Ishikawa (cell line): ENCODE results near the gene MAML2.

Experiments used
- CEBPB ChIP-seq: IDR thresholded peaks from 2 replicates; pipeline ENCODE4 v1.6.1; 2012
- CREB1 ChIP-seq: IDR thresholded peaks from 2 replicates; pipeline ENCODE4 v1.6.1; 2012; ENCODE audit warnings: low read depth
- EGR1 ChIP-seq: IDR thresholded peaks from 2 replicates; pipeline ENCODE4 v1.6.1; 2012
- EP300 ChIP-seq: IDR thresholded peaks from 2 replicates; pipeline ENCODE4 v1.6.1; 2012; ENCODE audit warnings: borderline replicate concordance
- FOXM1 ChIP-seq: IDR thresholded peaks from 2 replicates; pipeline ENCODE4 v1.6.1; 2012; ENCODE audit warnings: low read depth, borderline replicate concordance
- NFIC ChIP-seq: IDR thresholded peaks from 2 replicates; pipeline ENCODE4 v1.6.1; 2012
- RAD21 ChIP-seq: IDR thresholded peaks from 2 replicates; pipeline ENCODE4 v1.6.1; 2012; ENCODE audit warnings: low read depth
- TAF1 ChIP-seq: IDR thresholded peaks from 2 replicates; pipeline ENCODE4 v1.6.1; 2012; ENCODE audit warnings: low read depth, mild to moderate bottlenecking
- TCF12 ChIP-seq: IDR thresholded peaks from 2 replicates; pipeline ENCODE4 v1.6.1; 2012; ENCODE audit warnings: low read depth
- TEAD4 ChIP-seq: IDR thresholded peaks from 2 replicates; pipeline ENCODE4 v1.6.1; 2012
- YY1 ChIP-seq: IDR thresholded peaks from 2 replicates; pipeline ENCODE4 v1.6.1; 2012; ENCODE audit warnings: low read depth
- ZBTB7A ChIP-seq: IDR thresholded peaks from 2 replicates; pipeline ENCODE4 v1.6.1; 2012; ENCODE audit warnings: low read depth
- TF ChIP-seq, protein P1 (sequence below): IDR thresholded peaks from 2 replicates; pipeline ENCODE4 v1.6.1; 2012
- TF ChIP-seq, protein P2 (sequence below): IDR thresholded peaks from 2 replicates; pipeline ENCODE4 v1.6.1; 2012
- TF ChIP-seq, protein P3 (sequence below): IDR thresholded peaks from 2 replicates; pipeline ENCODE4 v1.6.1; 2012; ENCODE audit warnings: low read depth, mild to moderate bottlenecking

Gene MAML2

GRCh38 chr11:96189351-96189750 lies 153.6 kb downstream of the MAML2 start:
- TF ChIP-seq NFIC (no peak), ZBTB7A (no peak), CEBPB (no peak), EP300 (no peak)
- TF ChIP-seq, protein P1, sequence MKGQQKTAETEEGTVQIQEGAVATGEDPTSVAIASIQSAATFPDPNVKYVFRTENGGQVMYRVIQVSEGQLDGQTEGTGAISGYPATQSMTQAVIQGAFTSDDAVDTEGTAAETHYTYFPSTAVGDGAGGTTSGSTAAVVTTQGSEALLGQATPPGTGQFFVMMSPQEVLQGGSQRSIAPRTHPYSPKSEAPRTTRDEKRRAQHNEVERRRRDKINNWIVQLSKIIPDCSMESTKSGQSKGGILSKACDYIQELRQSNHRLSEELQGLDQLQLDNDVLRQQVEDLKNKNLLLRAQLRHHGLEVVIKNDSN = no peak
- TF ChIP-seq, protein P2, sequence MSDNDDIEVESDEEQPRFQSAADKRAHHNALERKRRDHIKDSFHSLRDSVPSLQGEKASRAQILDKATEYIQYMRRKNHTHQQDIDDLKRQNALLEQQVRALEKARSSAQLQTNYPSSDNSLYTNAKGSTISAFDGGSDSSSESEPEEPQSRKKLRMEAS = no peak
- TF ChIP-seq, protein P3, sequence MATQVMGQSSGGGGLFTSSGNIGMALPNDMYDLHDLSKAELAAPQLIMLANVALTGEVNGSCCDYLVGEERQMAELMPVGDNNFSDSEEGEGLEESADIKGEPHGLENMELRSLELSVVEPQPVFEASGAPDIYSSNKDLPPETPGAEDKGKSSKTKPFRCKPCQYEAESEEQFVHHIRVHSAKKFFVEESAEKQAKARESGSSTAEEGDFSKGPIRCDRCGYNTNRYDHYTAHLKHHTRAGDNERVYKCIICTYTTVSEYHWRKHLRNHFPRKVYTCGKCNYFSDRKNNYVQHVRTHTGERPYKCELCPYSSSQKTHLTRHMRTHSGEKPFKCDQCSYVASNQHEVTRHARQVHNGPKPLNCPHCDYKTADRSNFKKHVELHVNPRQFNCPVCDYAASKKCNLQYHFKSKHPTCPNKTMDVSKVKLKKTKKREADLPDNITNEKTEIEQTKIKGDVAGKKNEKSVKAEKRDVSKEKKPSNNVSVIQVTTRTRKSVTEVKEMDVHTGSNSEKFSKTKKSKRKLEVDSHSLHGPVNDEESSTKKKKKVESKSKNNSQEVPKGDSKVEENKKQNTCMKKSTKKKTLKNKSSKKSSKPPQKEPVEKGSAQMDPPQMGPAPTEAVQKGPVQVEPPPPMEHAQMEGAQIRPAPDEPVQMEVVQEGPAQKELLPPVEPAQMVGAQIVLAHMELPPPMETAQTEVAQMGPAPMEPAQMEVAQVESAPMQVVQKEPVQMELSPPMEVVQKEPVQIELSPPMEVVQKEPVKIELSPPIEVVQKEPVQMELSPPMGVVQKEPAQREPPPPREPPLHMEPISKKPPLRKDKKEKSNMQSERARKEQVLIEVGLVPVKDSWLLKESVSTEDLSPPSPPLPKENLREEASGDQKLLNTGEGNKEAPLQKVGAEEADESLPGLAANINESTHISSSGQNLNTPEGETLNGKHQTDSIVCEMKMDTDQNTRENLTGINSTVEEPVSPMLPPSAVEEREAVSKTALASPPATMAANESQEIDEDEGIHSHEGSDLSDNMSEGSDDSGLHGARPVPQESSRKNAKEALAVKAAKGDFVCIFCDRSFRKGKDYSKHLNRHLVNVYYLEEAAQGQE = no peak

- TF ChIP-seq CEBPB (no peak), RAD21 (no peak), EP300 (no peak), TCF12 (no peak), ZBTB7A (no peak), TAF1 (no peak), CREB1 (no peak), YY1 (no peak), EGR1 (no peak), TEAD4 (no peak), FOXM1 (no peak), NFIC (no peak)
- TF ChIP-seq, protein P1 = no peak
- TF ChIP-seq, protein P3 = no peak
- TF ChIP-seq, protein P2 = no peak
These were observed 154.6 kb downstream of the MAML2 start for GRCh38 chr11:96188243-96189006.

- TF ChIP-seq FOXM1 = no peak
These were observed 155.2 kb downstream of the MAML2 start for GRCh38 chr11:96187822-96188221.

DNA sequence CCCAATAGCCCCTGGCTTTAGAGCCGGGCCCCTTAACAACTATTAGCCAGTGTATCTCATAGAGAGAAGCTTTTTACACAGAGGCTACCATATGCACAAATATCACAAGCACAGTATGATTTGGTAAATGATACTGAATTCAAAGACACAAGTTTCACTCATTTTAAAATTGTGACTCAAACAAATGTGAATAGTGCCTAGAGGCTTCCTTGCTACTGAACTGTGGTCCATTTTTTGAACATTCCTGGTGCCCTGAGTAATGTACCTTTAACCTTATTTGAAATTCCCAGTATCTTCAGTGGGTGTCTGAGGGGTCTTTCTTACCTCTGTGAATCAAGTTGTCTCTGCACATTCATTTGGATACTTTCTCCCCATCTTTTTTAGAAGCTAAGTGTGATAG lies 156.2 kb downstream of the MAML2 start:
- no peak for TF ChIP-seq TCF12
- TF ChIP-seq TEAD4 = no peak
- no peak for TF ChIP-seq TAF1

GRCh38 chr11:96185220-96185768 lies 157.7 kb downstream of the MAML2 start:
- TF ChIP-seq, protein P1 = no peak
- TF ChIP-seq NFIC = no peak
- no peak for TF ChIP-seq TCF12
- TF ChIP-seq YY1 = no peak
- no peak for TF ChIP-seq TAF1
- no peak for TF ChIP-seq CREB1
- no peak for TF ChIP-seq ZBTB7A
- TF ChIP-seq EGR1 = no peak
- no peak for TF ChIP-seq TEAD4
- TF ChIP-seq FOXM1 = no peak
- no peak for TF ChIP-seq RAD21
- TF ChIP-seq, protein P2 = no peak

DNA sequence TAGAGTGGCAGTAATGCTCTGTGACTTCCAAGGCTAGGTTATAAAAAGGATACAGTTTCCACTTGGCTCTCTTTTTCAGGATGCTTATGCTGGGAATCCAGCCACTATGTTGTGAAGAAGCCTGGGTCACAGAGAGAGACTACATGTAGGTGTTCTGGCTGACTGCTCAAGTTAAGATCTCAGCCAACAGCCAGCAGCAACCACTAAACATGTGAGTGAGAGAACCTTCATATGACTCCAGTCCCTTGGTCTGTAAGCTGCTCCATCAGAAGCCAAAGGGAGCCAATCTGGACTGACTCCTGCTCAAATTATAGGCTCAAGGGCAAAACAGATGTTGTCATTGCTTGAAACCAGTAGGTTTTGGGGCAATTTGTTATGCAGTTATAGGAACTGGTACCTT lies 162.7 kb downstream of the MAML2 start:
- TF ChIP-seq TCF12 = no peak
- no peak for TF ChIP-seq YY1
- TF ChIP-seq TAF1 = no peak
- TF ChIP-seq NFIC = no peak
- no peak for TF ChIP-seq TEAD4
- TF ChIP-seq, protein P1 = no peak
- TF ChIP-seq, protein P2 = no peak
- TF ChIP-seq CEBPB = no peak
- TF ChIP-seq, protein P3 = no peak
- no peak for TF ChIP-seq CREB1
- no peak for TF ChIP-seq EP300
- no peak for TF ChIP-seq FOXM1
- no peak for TF ChIP-seq EGR1
- TF ChIP-seq ZBTB7A = no peak
